HCT116 (cell line): ENCODE results near the gene SEMA3B. TPM values are rescaled to one million over a fixed set of nuclear protein-coding genes. Genes with fewer than 3 reads are reported as not detected.

Experiments
- ATAC-seq: fragments of 200-7000 bp; cut with Tn5 transposase; 2 replicates; pipeline ENCODE4 v1.9.1; 2020; ENCODE audit warnings: mild to moderate bottlenecking, moderate library complexity
- BruUV-seq: library from RNA; stranded (reverse); fragments of 400-500 nt; replicated peaks from 2 replicates; lab custom pipeline; 2021; lab: Mats Ljungman, UMichigan
- CTCF ChIA-PET: fragments of 300-600 bp; sonication (Branson Sonifier 250); formaldehyde crosslinking; loops from one replicate; lab custom pipeline; 2021; ENCODE audit warnings: antibody characterized with exemption; lab: Charles Lee
- POLR2A ChIA-PET: fragments of 300-600, 350-600 bp; sonication (Branson Sonifier 250); formaldehyde crosslinking; loops from one replicate; lab custom pipeline; 2021; ENCODE audit warnings: antibody characterized with exemption; lab: Charles Lee
- RAD21 ChIA-PET, 2 experiments: fragments of 300-600 bp; sonication (Branson Sonifier 250); formaldehyde crosslinking; loops; one replicate each; lab custom pipeline; 2023; ENCODE audit warnings: low total read pairs in 2 of 2; ENCODE audit not compliant: uncharacterized antibody in 2 of 2, unreplicated experiment in 2 of 2, low non-redundant PET in 1 of 2; lab: Charles Lee
- DNase-seq: peaks from one replicate; pipeline ENCODE4 v3.0.0-alpha.2; 2010; ENCODE audit warnings: low read depth, low spot score
- H2AFZ ChIP-seq: fragments of 200-600 bp; shearing (Covaris generic), sonication (generic); 2 replicates; pipeline ENCODE4 v1.6.1; 2017; ENCODE audit warnings: low read depth, mixed run types, mixed read lengths, antibody characterized with exemption, low read length; ENCODE audit not compliant: poor library complexity, severe bottlenecking
- H3K27ac ChIP-seq: 2 replicates; pipeline ENCODE4 v1.5.1; 2012; ENCODE audit warnings: low read depth, low read length
- H3K27me3 ChIP-seq: fragments of 200-600 bp; sonication (generic); 2 replicates; pipeline ENCODE4 v1.6.1; 2016; ENCODE audit warnings: mixed run types, low read length, mixed read lengths; ENCODE audit not compliant: insufficient read depth
- H3K36me3 ChIP-seq, 2 experiments: fragments of 200-500 bp in 1 of 2; fragments of 200-600 bp in 1 of 2; sonication (Bioruptor generic) in 1 of 2; sonication (generic) in 1 of 2; 2 replicates each; pipeline versions ENCODE4 v1.5.1 to v1.6.1; 2014 to 2016; ENCODE audit warnings: low read length in 2 of 2, inconsistent platforms in 1 of 2, mixed read lengths in 1 of 2, mixed run types in 1 of 2; ENCODE audit not compliant: insufficient read depth in 2 of 2, control insufficient read depth in 1 of 2
- H3K4me1 ChIP-seq, 2 experiments: fragments of 200-600 bp in 1 of 2; sonication (generic) in 1 of 2; 2 replicates each; pipeline versions ENCODE4 v1.5.1 to v1.6.1; 2012 to 2017; ENCODE audit warnings: low read length in 2 of 2, inconsistent platforms in 1 of 2, mild to moderate bottlenecking in 1 of 2, mixed read lengths in 1 of 2, mixed run types in 1 of 2, moderate library complexity in 1 of 2; ENCODE audit not compliant: insufficient read depth in 2 of 2, control insufficient read depth in 1 of 2
- H3K4me2 ChIP-seq: fragments of 200-600 bp; sonication (generic); 2 replicates; pipeline ENCODE4 v1.6.1; 2017; ENCODE audit warnings: mixed run types, low read length, mixed read lengths
- H3K4me3 ChIP-seq, 2 experiments: fragments of 200-600 bp in 1 of 2; sonication (generic) in 1 of 2; replicated peaks in 1 of 2; 2 replicates each; pipeline ENCODE4 v1.5.1; 2011 to 2016; ENCODE audit warnings: low read length in 2 of 2, control low read depth in 1 of 2, low read depth in 1 of 2, mild to moderate bottlenecking in 1 of 2, mixed read lengths in 1 of 2, mixed run types in 1 of 2
- H3K79me2 ChIP-seq: fragments of 200-600 bp; sonication (generic); 2 replicates; pipeline ENCODE4 v1.6.1; 2017; ENCODE audit warnings: mild to moderate bottlenecking, mixed run types, low read length, moderate library complexity, mixed read lengths; ENCODE audit not compliant: insufficient read depth
- H3K9ac ChIP-seq: fragments of 200-600 bp; sonication (generic); 2 replicates; pipeline ENCODE4 v1.6.1; 2016; ENCODE audit warnings: low read length, mixed read lengths
- H3K9me2 ChIP-seq: fragments of 200-600 bp; sonication (generic), shearing (Covaris generic); 2 replicates; pipeline ENCODE4 v1.6.1; 2017; ENCODE audit warnings: mixed run types, mild to moderate bottlenecking, moderate library complexity; ENCODE audit not compliant: insufficient read depth
- H3K9me3 ChIP-seq, 2 experiments: fragments of 200-500 bp in 1 of 2; fragments of 200-600 bp in 1 of 2; sonication (Bioruptor generic) in 1 of 2; sonication (generic) in 1 of 2; 2 replicates each; pipeline ENCODE4 v1.6.1; 2014 to 2017; ENCODE audit warnings: low read length in 2 of 2, mixed read lengths in 2 of 2, inconsistent platforms in 1 of 2, low read depth in 1 of 2, mild to moderate bottlenecking in 1 of 2, mixed run types in 1 of 2, moderate library complexity in 1 of 2; ENCODE audit not compliant: control insufficient read depth in 1 of 2, insufficient read depth in 1 of 2
- H4K20me1 ChIP-seq: fragments of 200-600 bp; sonication (generic), shearing (Covaris generic); 2 replicates; pipeline ENCODE4 v1.6.1; 2017; ENCODE audit warnings: mixed run types, mild to moderate bottlenecking, moderate library complexity; ENCODE audit not compliant: insufficient read depth
- ATF3 ChIP-seq: IDR thresholded peaks from 2 replicates; pipeline ENCODE4 v1.6.1; 2012
- CBX3 ChIP-seq: IDR thresholded peaks from 2 replicates; pipeline ENCODE4 v1.6.1; 2012; ENCODE audit warnings: low read depth
- CEBPB ChIP-seq: IDR thresholded peaks from 2 replicates; pipeline ENCODE4 v1.6.1; 2012; ENCODE audit warnings: low read depth
- EGR1 ChIP-seq: IDR thresholded peaks from 2 replicates; pipeline ENCODE4 v1.6.1; 2012; ENCODE audit warnings: low read depth
- ELF1 ChIP-seq: IDR thresholded peaks from 2 replicates; pipeline ENCODE4 v1.6.1; 2012; ENCODE audit warnings: low read depth, borderline replicate concordance
- EZH2phosphoT487 ChIP-seq: fragments of 200-600 bp; IDR thresholded peaks from 2 replicates; pipeline ENCODE4 v1.6.1; 2018; ENCODE audit warnings: antibody characterized with exemption, borderline replicate concordance
- JUND ChIP-seq: IDR thresholded peaks from 2 replicates; pipeline ENCODE4 v1.6.1; 2012
- MAX ChIP-seq: IDR thresholded peaks from 2 replicates; pipeline ENCODE4 v1.6.1; 2012
- POLR2A ChIP-seq: IDR thresholded peaks from 2 replicates; pipeline ENCODE4 v1.7.0; 2011; ENCODE audit warnings: borderline replicate concordance; ENCODE audit not compliant: insufficient read depth, insufficient read length; ENCODE audit errors: extremely low read depth
- POLR2AphosphoS5 ChIP-seq: IDR thresholded peaks from 2 replicates; pipeline ENCODE4 v1.6.1; 2011; ENCODE audit warnings: mild to moderate bottlenecking, low read depth, low read length, moderate library complexity
- RAD21 ChIP-seq: IDR thresholded peaks from 2 replicates; pipeline ENCODE4 v1.6.1; 2012; ENCODE audit warnings: low read depth, mild to moderate bottlenecking
- SIN3A ChIP-seq: IDR thresholded peaks from 2 replicates; pipeline ENCODE4 v1.6.1; 2012; ENCODE audit warnings: low read depth
- SP1 ChIP-seq: IDR thresholded peaks from 2 replicates; pipeline ENCODE4 v1.6.1; 2012; ENCODE audit warnings: low read depth
- SRF ChIP-seq: IDR thresholded peaks from 2 replicates; pipeline ENCODE4 v1.6.1; 2012; ENCODE audit warnings: low read depth
- TCF7L2 ChIP-seq: IDR thresholded peaks from 2 replicates; pipeline ENCODE4 v1.7.0; 2011; ENCODE audit warnings: borderline replicate concordance, inconsistent platforms; ENCODE audit not compliant: insufficient read depth, insufficient read length; ENCODE audit errors: extremely low read depth
- ZBTB33 ChIP-seq: IDR thresholded peaks from 2 replicates; pipeline ENCODE4 v1.6.1; 2011; ENCODE audit warnings: mild to moderate bottlenecking, low read length, moderate library complexity; ENCODE audit not compliant: insufficient replicate concordance; ENCODE audit errors: extremely low read depth
- ZFX ChIP-seq: fragments of 450-650 bp; IDR thresholded peaks from 2 replicates; pipeline ENCODE4 v1.6.1; 2017
- ZNF274 ChIP-seq: fragments of 200-500 bp; sonication (Bioruptor generic); IDR thresholded peaks from 2 replicates; pipeline ENCODE4 v1.6.1; 2014; ENCODE audit warnings: mild to moderate bottlenecking, low read depth, low read length, inconsistent platforms
- intact Hi-C: fragments of 100-400 bp; cut with micrococcal nuclease; formaldehyde crosslinking; loops from 2 replicates; pipeline ENCODE4 v1.10.0; 2022
- total RNA-seq: library from RNA; stranded (reverse); gene quantifications from one replicate; pipeline ENCODE4 v1.2.1, GENCODE V29; 2021; ENCODE audit not compliant: unreplicated experiment

The SEMA3B gene
- total RNA-seq, 1 experiment from 2014 or later, result 46.2 TPM

- no peak overlapping the region for H3K4me3 ChIP-seq
- POLR2A ChIA-PET, result interaction anchor here (1.7 kb wide), 1 partner anchor 16 kb away, joined by 4 read pairs; no protein-coding TSS in a partner anchor
- BruUV-seq, result no TSS peak
- no peak for DNase-seq
- ATAC-seq, result no peak
- H3K79me2 ChIP-seq, result no peaks in the 10 kb centered on the region
- H3K4me2 ChIP-seq, result no peak overlapping the region
- CTCF ChIA-PET, result interaction anchor here (1.3 to 1.7 kb wide), 2 partner anchors 45 to 52 kb away, joined by 3 read pairs; no protein-coding TSS in a partner anchor
- RAD21 ChIA-PET, result interaction anchor here in 1 of 2 experiments (1.2 kb wide), 1 partner anchor 32 kb away, joined by 3 read pairs; no protein-coding TSS in a partner anchor
- no peaks in the 10 kb centered on the region for H3K9me3 ChIP-seq
- no peak overlapping the region for H3K27ac ChIP-seq
- H3K9me2 ChIP-seq, result no peaks in the 10 kb centered on the region
- H3K4me1 ChIP-seq, result peaks cover 13 to 16% of the 10 kb centered on the region in 2 experiments; a peak in 3 of 4 replicates
- H3K27me3 ChIP-seq, result no peaks in the 10 kb centered on the region
- no peak overlapping the region for H3K9ac ChIP-seq
- no peaks in the 10 kb centered on the region for H4K20me1 ChIP-seq
- TF ChIP-seq MAX, result no peak
- TF ChIP-seq RAD21, result no peak
- TF ChIP-seq SP1, result no peak
- TF ChIP-seq EZH2phosphoT487, result no peak
- no peak for TF ChIP-seq ATF3
- TF ChIP-seq ELF1, result no peak
- TF ChIP-seq JUND, result no peak
- no peak for TF ChIP-seq ZBTB33
- no peak for TF ChIP-seq POLR2AphosphoS5
- no peak for TF ChIP-seq CBX3
- no peak for TF ChIP-seq ZFX
- TF ChIP-seq TCF7L2, result no peak
- no peak for TF ChIP-seq POLR2A
- no peak for TF ChIP-seq EGR1
- no peak for TF ChIP-seq ZNF274
- no peak for TF ChIP-seq SIN3A
- no peak for TF ChIP-seq SRF
- TF ChIP-seq CEBPB, result no peak
- H2AFZ ChIP-seq, result no peak overlapping the region
- intact Hi-C loops, result no loop called here
- no peaks in the 10 kb centered on the region for H3K36me3 ChIP-seq
Measured at GRCh38 chr3:50278123-50278879, 9.4 kb downstream of the SEMA3B start.
